Panc1 (cell line): Measurements from ENCODE around the gene CDC42EP4. TPM values are rescaled to one million over a fixed set of nuclear protein-coding genes. Genes with fewer than 3 reads are reported as not detected.

Experiments
- ATAC-seq: fragments of 200-7000 bp; cut with Tn5 transposase; 2 replicates; pipeline ENCODE4 v1.9.1; 2020; ENCODE audit warnings: mild to moderate bottlenecking, moderate library complexity
- BruUV-seq: library from RNA; stranded (reverse); fragments of 400-500 nt; replicated peaks from 2 replicates; lab custom pipeline; 2021; lab: Mats Ljungman, UMichigan
- CTCF ChIA-PET: fragments of 300-600 bp; sonication (Branson Sonifier 250); formaldehyde crosslinking; loops from one replicate; lab custom pipeline; 2022; ENCODE audit warnings: antibody characterized with exemption; lab: Charles Lee
- POLR2A ChIA-PET: fragments of 300-600 bp; sonication (Branson Sonifier 250); formaldehyde crosslinking; loops from one replicate; lab custom pipeline; 2022; ENCODE audit warnings: antibody characterized with exemption; lab: Charles Lee
- DNase-seq: peaks from one replicate; pipeline ENCODE4 v3.0.0-alpha.2; 2010; ENCODE audit warnings: low read depth, low spot score
- H3K27ac ChIP-seq: 2 replicates; pipeline ENCODE4 v1.5.1; 2011; ENCODE audit warnings: mild to moderate bottlenecking, low read length, inconsistent platforms
- H3K27me3 ChIP-seq: fragments of 200-500 bp; sonication (Bioruptor generic); 2 replicates; pipeline ENCODE4 v1.6.0; 2014; ENCODE audit warnings: low read length, inconsistent platforms; ENCODE audit not compliant: control insufficient read depth, insufficient read depth
- H3K36me3 ChIP-seq: fragments of 200-500 bp; sonication (Bioruptor generic); 2 replicates; pipeline ENCODE4 v1.5.1; 2014; ENCODE audit warnings: inconsistent platforms, mild to moderate bottlenecking, low read length, moderate library complexity; ENCODE audit not compliant: control insufficient read depth, insufficient read depth
- H3K4me1 ChIP-seq: 2 replicates; pipeline ENCODE4 v1.5.1; 2011; ENCODE audit warnings: inconsistent platforms, mild to moderate bottlenecking, low read length, moderate library complexity; ENCODE audit not compliant: control insufficient read depth, insufficient read depth
- H3K4me3 ChIP-seq, 2 experiments: 2 replicates each; pipeline ENCODE4 v1.5.1; 2011 to 2012; ENCODE audit warnings: low read depth in 2 of 2, low read length in 2 of 2, mild to moderate bottlenecking in 2 of 2, inconsistent platforms in 1 of 2, moderate library complexity in 1 of 2
- H3K9me3 ChIP-seq: fragments of 200-500 bp; sonication (Bioruptor generic); 2 replicates; pipeline ENCODE4 v1.5.1; 2014; ENCODE audit warnings: low read depth, mild to moderate bottlenecking, inconsistent platforms, low read length, moderate library complexity; ENCODE audit not compliant: control insufficient read depth, insufficient read depth
- POLR2AphosphoS5 ChIP-seq: IDR thresholded peaks from 2 replicates; pipeline ENCODE4 v1.6.1; 2012; ENCODE audit warnings: mild to moderate bottlenecking, low read depth, low read length, moderate library complexity
- SIN3A ChIP-seq: IDR thresholded peaks from 2 replicates; pipeline ENCODE4 v1.6.1; 2012; ENCODE audit warnings: low read depth, mild to moderate bottlenecking, low read length, moderate library complexity, borderline replicate concordance; ENCODE audit not compliant: insufficient read depth
- TCF7L2 ChIP-seq: IDR thresholded peaks from 2 replicates; pipeline ENCODE4 v1.6.1; 2011; ENCODE audit warnings: mild to moderate bottlenecking, low read depth, low read length, inconsistent platforms
- in situ Hi-C: cut with HindIII; loops from 2 replicates; pipeline ENCODE4 v1.10.0; 2016; ENCODE audit warnings: low sequenced_read_pairs, low pct_unique_long_range_greater_than_20kb
- intact Hi-C: fragments of 100-400 bp; cut with micrococcal nuclease; formaldehyde crosslinking; loops from one replicate; pipeline ENCODE4 v1.10.0; 2022; ENCODE audit not compliant: unreplicated experiment
- total RNA-seq: library from RNA; stranded (reverse); gene quantifications from one replicate; pipeline ENCODE4 v1.2.1, GENCODE V29; 2021; ENCODE audit not compliant: unreplicated experiment
- TF ChIP-seq, protein P1 (sequence below), 2 experiments: IDR thresholded peaks; 2 replicates each; pipeline ENCODE4 v1.6.1; 2011 to 2012; ENCODE audit warnings: low read depth in 2 of 2, control low read depth in 1 of 2, low read length in 1 of 2, mild to moderate bottlenecking in 1 of 2, moderate library complexity in 1 of 2; ENCODE audit not compliant: insufficient read depth in 1 of 2
- TF ChIP-seq, protein P2 (sequence below): fragments of 450-650 bp; IDR thresholded peaks from 2 replicates; pipeline ENCODE4 v1.5.1; 2017; ENCODE audit warnings: mild to moderate bottlenecking

CDC42EP4 gene
- total RNA-seq, 1 experiment from 2014 or later, result 65.9 TPM

DNA sequence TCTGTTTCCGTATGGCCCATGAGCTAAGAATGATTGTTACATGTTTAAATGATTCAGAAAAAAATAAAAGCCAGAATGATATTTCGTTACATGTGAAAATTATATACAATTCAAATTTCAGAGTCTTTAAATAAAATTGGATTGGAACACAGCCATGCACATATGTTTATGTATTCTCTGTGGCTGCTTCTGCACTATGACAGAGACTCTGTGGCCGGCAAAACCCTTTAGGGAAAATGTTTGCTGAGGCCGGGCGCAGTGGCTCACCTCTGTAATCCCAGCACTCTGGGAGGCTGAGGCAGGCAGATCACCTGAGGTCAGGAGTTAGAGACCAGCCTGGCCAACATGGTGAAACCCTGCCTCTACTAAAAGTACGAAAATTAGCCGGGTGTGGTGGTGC, 15.9 kb upstream of the CDC42EP4 start:
- in situ Hi-C loops (no loop called here), intact Hi-C loops (no loop called here)
- no peak overlapping the region for H3K4me3 ChIP-seq
- ATAC-seq, result no peak
- H3K27ac ChIP-seq, result no peak overlapping the region
- no peaks in the 10 kb centered on the region for H3K36me3 ChIP-seq
- no TSS peak for BruUV-seq
- POLR2A ChIA-PET, result no interaction called here
- CTCF ChIA-PET, result no interaction called here
- TF ChIP-seq, protein P1, sequence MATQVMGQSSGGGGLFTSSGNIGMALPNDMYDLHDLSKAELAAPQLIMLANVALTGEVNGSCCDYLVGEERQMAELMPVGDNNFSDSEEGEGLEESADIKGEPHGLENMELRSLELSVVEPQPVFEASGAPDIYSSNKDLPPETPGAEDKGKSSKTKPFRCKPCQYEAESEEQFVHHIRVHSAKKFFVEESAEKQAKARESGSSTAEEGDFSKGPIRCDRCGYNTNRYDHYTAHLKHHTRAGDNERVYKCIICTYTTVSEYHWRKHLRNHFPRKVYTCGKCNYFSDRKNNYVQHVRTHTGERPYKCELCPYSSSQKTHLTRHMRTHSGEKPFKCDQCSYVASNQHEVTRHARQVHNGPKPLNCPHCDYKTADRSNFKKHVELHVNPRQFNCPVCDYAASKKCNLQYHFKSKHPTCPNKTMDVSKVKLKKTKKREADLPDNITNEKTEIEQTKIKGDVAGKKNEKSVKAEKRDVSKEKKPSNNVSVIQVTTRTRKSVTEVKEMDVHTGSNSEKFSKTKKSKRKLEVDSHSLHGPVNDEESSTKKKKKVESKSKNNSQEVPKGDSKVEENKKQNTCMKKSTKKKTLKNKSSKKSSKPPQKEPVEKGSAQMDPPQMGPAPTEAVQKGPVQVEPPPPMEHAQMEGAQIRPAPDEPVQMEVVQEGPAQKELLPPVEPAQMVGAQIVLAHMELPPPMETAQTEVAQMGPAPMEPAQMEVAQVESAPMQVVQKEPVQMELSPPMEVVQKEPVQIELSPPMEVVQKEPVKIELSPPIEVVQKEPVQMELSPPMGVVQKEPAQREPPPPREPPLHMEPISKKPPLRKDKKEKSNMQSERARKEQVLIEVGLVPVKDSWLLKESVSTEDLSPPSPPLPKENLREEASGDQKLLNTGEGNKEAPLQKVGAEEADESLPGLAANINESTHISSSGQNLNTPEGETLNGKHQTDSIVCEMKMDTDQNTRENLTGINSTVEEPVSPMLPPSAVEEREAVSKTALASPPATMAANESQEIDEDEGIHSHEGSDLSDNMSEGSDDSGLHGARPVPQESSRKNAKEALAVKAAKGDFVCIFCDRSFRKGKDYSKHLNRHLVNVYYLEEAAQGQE (IDR thresholded peaks at IDR 0.05; ENCODE audit: insufficient read depth in 1 of 2, low read depth in 2 of 2, low read length in 1 of 2), result no peak
- TF ChIP-seq, protein P2, sequence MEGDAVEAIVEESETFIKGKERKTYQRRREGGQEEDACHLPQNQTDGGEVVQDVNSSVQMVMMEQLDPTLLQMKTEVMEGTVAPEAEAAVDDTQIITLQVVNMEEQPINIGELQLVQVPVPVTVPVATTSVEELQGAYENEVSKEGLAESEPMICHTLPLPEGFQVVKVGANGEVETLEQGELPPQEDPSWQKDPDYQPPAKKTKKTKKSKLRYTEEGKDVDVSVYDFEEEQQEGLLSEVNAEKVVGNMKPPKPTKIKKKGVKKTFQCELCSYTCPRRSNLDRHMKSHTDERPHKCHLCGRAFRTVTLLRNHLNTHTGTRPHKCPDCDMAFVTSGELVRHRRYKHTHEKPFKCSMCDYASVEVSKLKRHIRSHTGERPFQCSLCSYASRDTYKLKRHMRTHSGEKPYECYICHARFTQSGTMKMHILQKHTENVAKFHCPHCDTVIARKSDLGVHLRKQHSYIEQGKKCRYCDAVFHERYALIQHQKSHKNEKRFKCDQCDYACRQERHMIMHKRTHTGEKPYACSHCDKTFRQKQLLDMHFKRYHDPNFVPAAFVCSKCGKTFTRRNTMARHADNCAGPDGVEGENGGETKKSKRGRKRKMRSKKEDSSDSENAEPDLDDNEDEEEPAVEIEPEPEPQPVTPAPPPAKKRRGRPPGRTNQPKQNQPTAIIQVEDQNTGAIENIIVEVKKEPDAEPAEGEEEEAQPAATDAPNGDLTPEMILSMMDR, result no peak
- no peak for TF ChIP-seq SIN3A
- no peak for TF ChIP-seq TCF7L2
- TF ChIP-seq POLR2AphosphoS5, result no peak
- H3K27me3 ChIP-seq, result no peaks in the 10 kb centered on the region
- no peaks in the 10 kb centered on the region for H3K9me3 ChIP-seq
- H3K4me1 ChIP-seq, result no peaks in the 10 kb centered on the region
- no peak for DNase-seq

DNA sequence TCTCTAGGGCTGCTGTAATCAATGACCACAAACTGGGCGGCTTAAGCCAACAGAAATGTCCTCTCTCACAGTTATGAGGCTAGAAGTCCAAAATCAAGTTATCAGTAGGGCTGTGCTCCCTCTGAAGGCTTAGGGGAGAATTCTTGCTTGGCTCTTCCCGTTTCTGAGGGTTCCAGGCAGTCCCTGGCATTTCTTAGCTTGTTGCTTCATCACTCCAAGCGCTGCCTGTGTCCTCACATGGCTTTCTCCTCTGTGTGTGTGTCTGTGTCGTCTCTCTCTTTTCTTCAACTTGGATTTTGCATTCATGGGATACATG, 13.7 kb upstream of the CDC42EP4 start:
- Histone ChIP-seq H3K27me3 (no peaks in the 10 kb centered on the region), H3K36me3 (no peaks in the 10 kb centered on the region), H3K4me1 (no peaks in the 10 kb centered on the region), H3K27ac (no peak overlapping the region), H3K9me3 (no peaks in the 10 kb centered on the region), H3K4me3 (no peak overlapping the region)
- ChIA-PET POLR2A (interaction anchor here (0.6 kb wide), 1 partner anchor 55 kb away, joined by 7 read pairs; no protein-coding TSS in a partner anchor), CTCF (no interaction called here)
- BruUV-seq, result no TSS peak
- TF ChIP-seq SIN3A (no peak), POLR2AphosphoS5 (no peak), TCF7L2 (no peak)
- TF ChIP-seq, protein P2, result no peak
- TF ChIP-seq, protein P1 (IDR thresholded peaks at IDR 0.05; ENCODE audit: insufficient read depth in 1 of 2, low read depth in 2 of 2, low read length in 1 of 2), result no peak
- 0 out of 2 replicates have a peak, but pooled peaks have one; percentile 40 for ATAC-seq
- DNase-seq, result no peak
- in situ Hi-C loops (no loop called here), intact Hi-C loops (no loop called here)
